Cardiac ventricle fibroblast (primary cell): ENCODE measurements around the gene CFAP70. TPM values are rescaled to one million over a fixed set of nuclear protein-coding genes. Genes with fewer than 3 reads are reported as not detected.

Experiments
- total RNA-seq: library from RNA; depleted of rRNA; stranded (reverse); fragments of >200 nt; gene quantifications from 2 replicates; pipeline ENCODE4 v1.2.3, GENCODE V29; 2015

The CFAP70 gene
- 0.50 and 1.2 TPM in 2 replicates for total RNA-seq

GRCh38 chr10:73358331-73359279, at the start of gene CFAP70:
Gene CFAP70 (minus strand): TSS chr10:73358864. CDS start chr10:73354796, 4,068 bp downstream.

DNA sequence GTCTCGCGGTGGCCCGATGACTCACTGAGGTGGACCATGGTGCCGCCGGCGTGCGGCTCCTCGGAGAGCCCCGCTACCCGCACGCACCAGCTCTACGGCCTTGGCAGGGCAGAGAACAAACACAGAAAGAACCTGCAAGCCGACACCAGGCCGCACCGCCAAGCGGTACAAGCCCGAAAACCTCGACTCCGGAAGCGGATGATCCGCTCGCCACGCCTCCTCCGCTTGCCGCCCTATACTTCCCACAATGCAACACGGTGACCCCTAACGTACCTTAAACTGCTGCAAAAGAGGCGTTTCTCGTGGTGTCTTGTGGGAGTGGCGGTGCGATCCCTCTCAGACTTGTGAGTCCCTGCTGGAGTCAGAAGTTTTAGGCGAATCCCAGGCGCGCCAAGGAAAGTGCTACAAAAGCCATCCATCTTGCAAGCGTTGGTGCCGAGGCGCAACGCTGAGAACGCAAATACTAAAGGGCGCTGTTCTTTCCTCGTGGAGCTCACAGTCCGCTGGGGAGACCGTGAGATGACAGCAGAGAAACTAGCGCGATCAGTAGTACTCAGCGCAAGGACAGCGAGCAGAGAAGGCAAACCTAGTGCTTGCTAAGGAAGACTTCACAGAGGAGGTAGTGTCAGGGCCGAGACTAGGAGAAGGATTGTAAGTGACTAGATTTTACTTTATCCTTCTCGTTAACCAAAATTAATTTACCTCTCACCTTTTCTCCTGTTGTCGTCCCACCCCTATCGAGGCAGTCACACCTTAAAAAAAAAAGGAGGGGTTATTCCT, 106.0 kb downstream of the CFAP70 start, which contains the start of gene MRPS16:
Gene MRPS16, minus strand, starts transcription at position 200 of the 780 bp plus-strand sequence. Its CDS starts 162 bp downstream, at position 38.

GRCh38 chr10:73246646-73247508, 111.8 kb downstream of the CFAP70 start, which contains the start of gene DNAJC9:
Gene DNAJC9 (minus strand): TSS chr10:73247255. CDS start chr10:73247189, 66 bp downstream.

Other genes with a start within 250 kb of the CFAP70 start
- gene NUDT13, start 248.4 kb downstream of the CFAP70 start, total RNA-seq, result 1.0 and 1.7 TPM in 2 replicates
- 19.3 and 22.0 TPM in 2 replicates for gene ECD, start 190.9 kb downstream of the CFAP70 start, total RNA-seq
- 12.2 and 13.2 TPM in 2 replicates for gene FAM149B1, start 190.7 kb downstream of the CFAP70 start, total RNA-seq
- 7.1 and 7.7 TPM in 2 replicates for gene DNAJC9, start 111.6 kb downstream of the CFAP70 start, total RNA-seq
- gene MRPS16, start 106.2 kb downstream of the CFAP70 start, total RNA-seq, result 26.1 and 31.6 TPM in 2 replicates
- 55.0 and 56.0 TPM in 2 replicates for gene ANXA7, start 55.2 kb upstream of the CFAP70 start, total RNA-seq
- 0.68 and 0.94 TPM in 2 replicates for gene MSS51, start 74.7 kb upstream of the CFAP70 start, total RNA-seq
- 34.5 and 40.9 TPM in 2 replicates for gene PPP3CB, start 137.2 kb upstream of the CFAP70 start, total RNA-seq
- 2.3 and 3.4 TPM in 2 replicates for gene USP54, start 232.5 kb upstream of the CFAP70 start, total RNA-seq